Tongue (tissue), 2 donors: ENCODE measurements around the gene ZNF598. TPM values are rescaled to one million over a fixed set of nuclear protein-coding genes. Genes with fewer than 3 reads are reported as not detected.
"Not testable (repeated sequence)": the region's sequence is repeated elsewhere in the genome, so short reads cannot be mapped to it uniquely, and the experiment has no call there.

Experiments
- DNase-seq: peaks from one replicate; pipeline ENCODE4 v3.0.0-alpha.2; 2015
- total RNA-seq: library from RNA; depleted of rRNA; stranded (reverse); fragments of >200 nt; gene quantifications from one replicate; pipeline ENCODE4 v1.2.3, GENCODE V29; 2014

The ZNF598 gene
- total RNA-seq, 1 donor from 2014 or later: 15.2 TPM

DNA sequence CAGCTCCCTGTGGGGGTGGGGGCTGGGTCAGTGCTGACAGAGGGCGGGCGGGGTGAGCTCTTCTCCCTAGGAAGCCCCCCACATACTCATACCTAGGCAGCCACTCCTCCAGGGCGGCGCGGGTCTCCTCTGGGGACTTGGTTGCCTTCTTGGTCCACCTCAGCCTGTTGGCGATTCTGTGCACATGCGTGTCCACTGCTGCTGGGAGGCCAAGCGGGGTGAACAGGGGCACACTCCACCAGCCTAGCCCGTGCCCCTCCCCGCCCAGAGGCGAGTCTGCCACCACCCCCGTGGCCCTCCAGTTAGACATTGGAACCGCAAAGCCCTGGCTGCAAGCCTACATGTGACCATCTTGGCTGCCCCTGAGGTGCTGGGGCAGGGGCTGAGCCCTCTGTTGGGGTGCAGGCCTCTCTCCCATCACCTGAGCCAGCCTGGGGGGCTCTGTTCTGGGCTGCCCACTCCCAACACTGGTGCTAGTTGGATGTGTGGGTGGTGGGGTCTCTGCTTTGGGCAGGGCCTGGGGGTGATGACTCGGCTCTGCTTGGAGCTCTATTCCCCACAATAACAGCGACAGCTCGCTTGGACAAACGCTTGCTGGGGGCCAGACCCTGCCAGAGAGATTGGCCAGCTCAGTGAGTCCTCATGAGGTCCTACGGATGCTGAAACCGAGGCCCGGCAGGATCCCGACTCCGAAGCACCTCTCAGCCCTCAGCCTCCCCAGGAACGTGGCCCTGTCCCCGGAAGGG lies 30.6 kb upstream of the ZNF598 start:
- no peak for DNase-seq

- DNase-seq: peak; percentile 96
Observed at GRCh38 chr16:2039274-2040031, 29.8 kb upstream of the ZNF598 start.

DNA sequence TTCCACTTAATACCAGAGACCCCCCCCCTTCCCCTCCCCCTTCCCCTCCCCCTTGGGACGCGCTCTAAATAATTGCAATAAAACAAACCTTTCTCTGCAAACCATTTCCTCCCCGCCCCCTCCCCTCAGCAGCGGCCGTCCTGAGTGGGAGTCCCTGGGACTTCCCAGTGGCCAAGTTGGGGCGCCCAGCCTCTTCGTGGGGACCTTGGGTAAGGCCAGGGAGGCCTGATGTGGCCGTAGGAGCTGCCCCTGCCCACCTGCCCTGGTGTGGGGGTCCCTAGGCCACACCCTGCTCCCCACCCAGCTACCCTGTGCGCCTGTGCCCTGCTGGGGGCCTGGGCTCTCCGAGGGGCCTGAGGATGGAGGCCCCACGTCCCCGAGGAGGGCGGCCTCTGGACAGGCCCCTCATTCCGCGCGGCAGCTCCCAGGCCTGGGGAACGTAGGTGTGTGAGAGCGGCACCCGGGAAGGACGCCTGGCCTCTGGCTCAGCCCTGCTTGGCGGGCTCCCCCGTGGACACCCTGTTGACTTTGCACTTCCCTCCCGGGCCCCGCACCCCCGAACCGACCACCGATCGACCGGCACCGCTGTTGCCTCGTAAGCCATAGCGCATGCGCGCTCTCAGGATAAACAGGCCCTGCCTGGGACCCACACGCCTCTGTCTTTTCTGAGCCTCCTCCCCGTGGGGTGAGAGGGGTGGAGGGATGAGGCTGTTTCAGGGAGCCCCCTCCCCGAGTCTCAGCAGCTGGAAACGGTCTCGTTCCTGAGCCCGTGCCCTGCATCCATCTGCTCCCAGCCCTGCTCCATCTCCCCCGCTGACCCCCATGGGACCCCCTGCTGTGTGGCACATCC lies 29.0 kb upstream of the ZNF598 start:
- DNase-seq: peak; percentile 81

- no peak for DNase-seq
Observed at GRCh38 chr16:2037647-2038381, 28.2 kb upstream of the ZNF598 start.

GRCh38 chr16:2037115-2037514 lies 27.5 kb upstream of the ZNF598 start:
- DNase-seq: no peak

DNA sequence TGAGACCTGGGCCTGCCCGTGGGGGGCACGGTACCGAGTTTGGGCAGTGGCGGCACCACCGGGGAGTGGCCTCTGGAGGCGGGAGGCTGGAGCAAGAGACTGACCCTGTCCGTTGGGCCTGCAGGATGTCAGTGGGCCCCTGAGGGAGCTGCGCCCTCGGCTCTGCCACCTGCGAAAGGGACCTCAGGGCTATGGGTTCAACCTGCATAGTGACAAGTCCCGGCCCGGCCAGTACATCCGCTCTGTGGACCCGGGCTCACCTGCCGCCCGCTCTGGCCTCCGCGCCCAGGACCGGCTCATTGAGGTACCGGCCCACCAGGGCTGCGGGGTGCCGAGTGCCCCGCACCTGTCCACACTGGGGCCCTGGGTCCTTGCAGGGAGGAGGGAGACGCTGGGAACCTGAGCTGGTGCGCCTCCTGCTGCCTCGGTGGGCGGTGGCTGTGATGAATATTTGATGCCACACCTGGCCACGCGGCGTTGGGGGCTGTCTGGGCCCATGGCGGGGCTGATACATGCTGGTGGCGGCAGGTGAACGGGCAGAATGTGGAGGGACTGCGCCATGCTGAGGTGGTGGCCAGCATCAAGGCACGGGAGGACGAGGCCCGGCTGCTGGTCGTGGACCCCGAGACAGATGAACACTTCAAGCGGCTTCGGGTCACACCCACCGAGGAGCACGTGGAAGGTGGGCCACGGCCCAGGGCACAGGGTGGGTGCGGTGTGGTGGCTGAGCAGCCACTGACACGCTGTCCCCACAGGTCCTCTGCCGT lies 26.8 kb upstream of the ZNF598 start:
- no peak for DNase-seq

DNA sequence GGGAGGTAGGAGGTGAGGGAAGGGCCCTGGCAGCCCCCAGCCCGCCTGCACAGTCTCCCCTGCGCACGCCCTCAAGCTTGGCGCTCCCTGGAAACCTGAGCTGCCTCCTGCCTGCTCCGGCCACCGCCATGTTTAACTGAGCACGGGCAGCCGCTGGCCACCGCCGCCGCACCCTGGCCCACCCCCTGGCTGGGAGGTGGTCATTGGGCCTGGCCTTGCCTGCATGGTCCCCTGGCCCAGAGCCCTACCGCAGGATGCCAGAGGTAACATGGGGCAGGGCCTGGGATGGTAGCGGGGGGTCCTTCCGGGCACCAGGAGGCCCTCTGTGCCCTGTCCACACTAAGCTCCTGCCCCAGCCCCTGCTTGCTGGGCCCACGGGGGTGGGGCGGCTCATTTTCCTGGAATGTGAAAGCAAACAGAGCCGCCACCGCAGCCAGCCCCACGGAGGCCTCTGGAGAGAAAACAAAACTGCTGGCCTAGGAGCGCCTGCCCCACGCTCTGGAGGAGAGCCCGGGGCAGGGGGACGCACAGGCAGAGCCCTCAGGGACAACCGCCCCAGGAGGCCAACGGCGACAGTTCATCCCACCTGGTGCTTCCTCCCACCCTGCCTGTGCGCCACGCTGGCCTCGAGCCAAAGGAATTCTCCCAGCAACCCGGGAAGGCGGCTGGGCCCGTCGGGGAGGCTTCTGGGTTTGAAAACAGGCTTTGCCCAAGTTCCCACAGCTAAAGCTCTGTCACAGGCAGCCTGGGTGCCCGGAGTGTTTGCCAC lies 26.0 kb upstream of the ZNF598 start:
- peak; percentile 81 for DNase-seq

GRCh38 chr16:2034696-2035430 lies 25.2 kb upstream of the ZNF598 start:
- DNase-seq: no peak

DNA sequence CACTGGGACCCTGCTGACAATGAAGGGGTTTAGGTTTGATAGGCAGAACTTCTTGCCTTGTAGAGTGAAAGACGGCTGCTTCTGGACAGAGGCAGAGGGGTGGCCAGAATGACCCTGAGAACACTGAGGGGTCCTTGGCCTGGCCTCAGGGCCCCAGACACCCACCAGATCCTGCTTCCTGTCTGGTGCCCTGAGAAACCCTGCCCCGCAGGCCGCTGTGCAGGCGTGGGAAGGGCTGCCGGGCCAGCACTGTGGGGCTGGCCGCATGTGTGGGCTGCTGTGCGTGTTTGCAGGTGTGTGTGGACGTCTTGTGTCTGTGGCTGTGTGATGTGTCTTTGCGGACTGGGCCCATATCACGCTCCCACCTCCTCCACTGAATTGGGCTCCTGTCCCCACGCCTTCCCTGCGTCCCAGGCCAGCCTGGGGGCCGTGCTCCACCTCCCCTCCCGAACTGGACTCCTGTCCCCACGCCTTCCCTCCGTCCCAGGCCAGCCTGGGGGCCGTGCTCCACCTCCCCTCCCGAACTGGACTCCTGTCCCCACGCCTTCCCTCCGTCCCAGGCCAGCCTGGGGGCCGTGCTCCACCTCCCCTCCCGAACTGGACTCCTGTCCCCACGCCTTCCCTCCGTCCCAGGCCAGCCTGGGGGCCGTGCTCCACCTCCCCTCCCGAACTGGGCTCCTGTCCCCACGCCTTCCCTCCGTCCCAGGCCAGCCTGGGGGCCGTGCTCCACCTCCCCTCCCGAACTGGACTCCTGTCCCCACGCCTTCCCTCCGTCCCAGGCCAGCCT lies 24.5 kb upstream of the ZNF598 start:
- not testable (repeated sequence) for DNase-seq

- peak; percentile 75 for DNase-seq
Observed at GRCh38 chr16:2033057-2033908, 23.7 kb upstream of the ZNF598 start.

DNA sequence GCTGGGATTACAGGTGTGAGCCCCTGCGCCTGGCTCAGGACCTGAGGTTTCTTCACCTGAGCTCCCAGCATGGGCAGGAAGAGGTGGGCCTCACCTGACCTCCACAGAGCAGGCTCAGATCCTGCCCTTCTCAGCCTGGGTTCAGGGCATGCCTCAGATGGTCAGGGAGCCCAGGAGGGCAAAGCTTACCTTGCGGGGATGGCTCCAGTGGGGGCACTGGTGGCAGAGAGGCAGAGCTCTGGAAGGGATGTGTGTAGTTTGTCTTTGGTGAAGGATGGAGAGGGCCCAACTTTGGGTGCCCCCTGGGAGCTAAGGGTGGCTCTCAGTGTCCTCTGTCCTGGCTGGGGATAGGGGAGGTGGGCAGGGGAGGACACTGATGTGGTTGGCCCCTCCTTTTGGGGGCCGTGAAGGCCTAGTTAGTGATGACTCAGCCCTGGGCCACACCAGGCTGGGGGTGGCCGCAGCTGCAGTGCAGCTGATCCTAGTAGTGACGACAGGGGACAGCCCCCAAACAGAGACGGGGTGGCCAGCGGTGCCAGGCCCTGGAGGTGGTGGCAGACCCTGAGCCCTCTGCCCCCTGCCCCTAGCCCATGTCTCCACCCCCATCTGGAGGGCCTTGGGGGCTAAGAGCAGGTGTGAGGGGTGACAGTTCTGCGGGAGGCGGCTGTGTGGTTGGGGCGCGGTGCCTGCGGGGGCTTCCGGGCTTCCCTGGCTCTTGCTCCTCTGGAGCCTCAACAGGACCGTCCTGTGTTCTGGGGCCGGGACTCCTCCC lies 22.9 kb upstream of the ZNF598 start:
- DNase-seq: peak; percentile 47

- no peak for DNase-seq
Observed at GRCh38 chr16:2031081-2031577, 21.5 kb upstream of the ZNF598 start.

DNA sequence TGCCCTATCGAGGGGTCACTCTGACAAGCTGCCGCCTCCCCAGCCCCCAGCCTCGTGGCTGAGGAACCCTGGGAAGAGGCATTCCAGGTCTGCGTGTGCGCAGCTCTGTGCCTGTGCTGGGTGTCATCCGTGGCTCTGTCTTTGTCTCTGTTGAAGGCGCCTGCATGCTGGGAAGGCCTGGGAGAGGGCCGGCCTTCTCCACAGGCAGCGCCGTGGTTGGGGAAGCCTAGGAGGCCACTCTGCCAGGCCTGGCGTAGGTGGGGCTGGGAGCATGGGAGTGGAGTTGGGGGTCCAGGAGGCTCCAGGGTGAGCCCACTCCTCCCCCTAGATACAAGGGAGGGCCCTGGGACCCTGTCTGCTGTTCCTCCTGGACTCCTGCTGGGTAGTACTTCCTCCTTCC lies 20.4 kb upstream of the ZNF598 start:
- DNase-seq: no peak

DNA sequence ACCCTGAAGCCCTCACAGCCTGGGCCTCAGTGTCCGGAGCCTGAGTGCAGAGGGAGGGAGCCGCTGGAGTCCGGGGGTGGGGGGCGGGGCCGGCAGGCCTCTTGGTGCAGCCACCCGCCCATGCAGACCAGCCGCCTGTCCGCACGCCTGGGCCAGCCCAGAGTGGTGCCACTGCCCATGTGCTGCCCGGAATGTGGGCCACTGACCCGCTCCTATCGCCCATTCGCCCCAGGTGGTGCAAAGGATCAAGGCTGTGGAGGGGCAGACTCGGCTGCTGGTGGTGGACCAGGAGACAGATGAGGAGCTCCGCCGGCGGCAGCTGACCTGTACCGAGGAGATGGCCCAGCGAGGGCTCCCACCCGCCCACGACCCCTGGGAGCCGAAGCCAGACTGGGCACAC lies 19.7 kb upstream of the ZNF598 start:
- no peak for DNase-seq

DNA sequence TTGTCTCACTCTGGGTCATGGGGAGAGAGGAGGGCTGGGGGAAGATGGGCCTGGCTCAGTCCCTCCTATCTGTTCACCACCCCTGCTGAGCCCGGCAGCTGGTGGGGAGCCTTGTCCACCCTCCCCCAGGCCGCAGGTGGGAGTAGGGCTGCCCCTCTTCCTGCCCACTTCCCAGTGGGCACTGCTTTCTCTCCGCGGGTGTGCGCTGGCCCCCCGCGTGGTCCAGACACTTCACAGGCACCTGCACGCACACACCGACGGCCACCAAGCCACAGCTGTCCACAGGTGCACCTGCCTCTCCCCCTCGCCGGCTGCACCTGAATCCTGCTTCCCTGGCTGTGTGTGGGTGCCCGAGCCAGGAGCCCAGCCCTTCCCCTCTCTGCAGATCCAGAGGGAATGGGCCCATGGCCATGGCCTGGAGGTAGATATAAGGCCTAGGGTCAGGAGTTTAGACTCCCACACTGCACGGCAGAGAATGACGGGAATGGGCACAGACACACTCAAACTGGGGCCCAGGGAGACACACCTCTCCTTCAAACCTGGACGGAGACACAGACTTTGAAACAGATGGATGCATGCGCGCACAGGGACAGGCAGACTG lies 19.1 kb upstream of the ZNF598 start:
- DNase-seq: no peak

- DNase-seq: no peak
Observed at GRCh38 chr16:2028146-2028545, 18.5 kb upstream of the ZNF598 start.
